ENCODE results near the gene SCAMP5. TPM values are rescaled to one million over a fixed set of nuclear protein-coding genes. Genes with fewer than 3 reads are reported as not detected.

Gene SCAMP5
- total RNA-seq, 1 donor from 2014 or later = 16.4 TPM

- peak; percentile 48 for DNase-seq (ENCODE audit: low spot score)
- Histone ChIP-seq H2AFZ (replicated peaks) (no peak overlapping the region), H3K9ac (no peak overlapping the region), H3K27me3 (no peaks in the 10 kb centered on the region), H3K4me2 (no peak overlapping the region), H3K4me1 (peaks cover 17% of the 10 kb centered on the region), H3K4me3 (no peak overlapping the region), H3K36me3 (no peaks in the 10 kb centered on the region), H3K27ac (no peak overlapping the region), H3F3A (ENCODE audit: low read depth) (no peaks in the 10 kb centered on the region), H4K20me1 (ENCODE audit: low read depth) (peaks cover 19% of the 10 kb centered on the region), H3K79me2 (ENCODE audit: low read depth) (peaks cover 11% of the 10 kb centered on the region), H3K9me3 (ENCODE audit: low read depth) (no peaks in the 10 kb centered on the region)
- no peaks in the 10 kb centered on the region for H3K9me3 Mint-ChIP-seq
- TF ChIP-seq CTCF (IDR thresholded peaks at IDR 0.05) (peak; percentile 49), EZH2 (IDR thresholded peaks at IDR 0.05) (no peak)
- no peak overlapping the region for H3K4me3 Mint-ChIP-seq
- peaks cover 15% of the 10 kb centered on the region for H3K4me1 Mint-ChIP-seq
- H3K36me3 Mint-ChIP-seq = peaks cover 11% of the 10 kb centered on the region
- H3K27me3 Mint-ChIP-seq (ENCODE audit: insufficient read depth, low read depth) = peaks cover 6% of the 10 kb centered on the region
- peak overlapping the region; percentile 60 for H3K27ac Mint-ChIP-seq
Observed at GRCh38 chr15:75042730-75043508, 47.6 kb downstream of the SCAMP5 start.

GRCh38 chr15:75043509-75044257 is 48.3 kb downstream of the SCAMP5 start:
- Histone ChIP-seq H3K27ac (no peak overlapping the region), H3K36me3 (no peaks in the 10 kb centered on the region), H3F3A (ENCODE audit: low read depth) (no peaks in the 10 kb centered on the region), H3K27me3 (no peaks in the 10 kb centered on the region), H4K20me1 (ENCODE audit: low read depth) (peaks cover 16% of the 10 kb centered on the region), H3K4me3 (no peak overlapping the region), H2AFZ (replicated peaks) (no peak overlapping the region), H3K9me3 (ENCODE audit: low read depth) (no peaks in the 10 kb centered on the region), H3K4me2 (no peak overlapping the region), H3K79me2 (ENCODE audit: low read depth) (peaks cover 8% of the 10 kb centered on the region), H3K9ac (no peak overlapping the region), H3K4me1 (peaks cover 17% of the 10 kb centered on the region)
- Mint-ChIP-seq H3K36me3 (peaks cover 9% of the 10 kb centered on the region), H3K27me3 (ENCODE audit: insufficient read depth, low read depth) (peaks cover 6% of the 10 kb centered on the region), H3K27ac (no peak overlapping the region), H3K4me1 (peaks cover 13% of the 10 kb centered on the region), H3K9me3 (no peaks in the 10 kb centered on the region), H3K4me3 (no peak overlapping the region)
- DNase-seq (ENCODE audit: low spot score) = no peak
- no peak for TF ChIP-seq EZH2phosphoT487 (IDR thresholded peaks at IDR 0.05)
- no peak for TF ChIP-seq CTCF (IDR thresholded peaks at IDR 0.05)
- TF ChIP-seq EZH2 (IDR thresholded peaks at IDR 0.05) = no peak

GRCh38 chr15:75044258-75044878 is 49.0 kb downstream of the SCAMP5 start:
- TF ChIP-seq EZH2phosphoT487 (IDR thresholded peaks at IDR 0.05) (no peak), EZH2 (IDR thresholded peaks at IDR 0.05) (no peak), CTCF (IDR thresholded peaks at IDR 0.05) (no peak)
- no peak overlapping the region for H3K4me3 ChIP-seq
- H3K27ac ChIP-seq = no peak overlapping the region
- no peaks in the 10 kb centered on the region for H3F3A ChIP-seq (ENCODE audit: low read depth)
- Mint-ChIP-seq H3K9me3 (no peaks in the 10 kb centered on the region), H3K36me3 (peaks cover 9% of the 10 kb centered on the region), H3K27ac (no peak overlapping the region), H3K4me1 (peaks cover 13% of the 10 kb centered on the region), H3K27me3 (ENCODE audit: insufficient read depth, low read depth) (peaks cover 6% of the 10 kb centered on the region), H3K4me3 (peak overlapping the region; percentile 8)
- no peak overlapping the region for H2AFZ ChIP-seq (replicated peaks)
- no peaks in the 10 kb centered on the region for H3K27me3 ChIP-seq
- H3K9ac ChIP-seq = no peak overlapping the region
- H3K4me2 ChIP-seq = no peak overlapping the region
- H4K20me1 ChIP-seq (ENCODE audit: low read depth) = peaks cover 14% of the 10 kb centered on the region
- no peak for DNase-seq (ENCODE audit: low spot score)
- H3K4me1 ChIP-seq = peaks cover 17% of the 10 kb centered on the region
- no peaks in the 10 kb centered on the region for H3K9me3 ChIP-seq (ENCODE audit: low read depth)
- H3K36me3 ChIP-seq = no peaks in the 10 kb centered on the region
- H3K79me2 ChIP-seq (ENCODE audit: low read depth) = peaks cover 2% of the 10 kb centered on the region
